ENCODE measurements around the gene AGPAT1. TPM values are rescaled to one million over a fixed set of nuclear protein-coding genes. Genes with fewer than 3 reads are reported as not detected.

AGPAT1 gene
- polyA plus RNA-seq, 2 donors: 15.3 to 18.3 TPM

GRCh38 chr6:32139590-32139989 lies 36.3 kb downstream of the AGPAT1 start:
- Histone ChIP-seq H3K9me3 (ENCODE audit: control insufficient read depth in 2 of 2, insufficient read depth in 1 of 2, low read depth in 1 of 2, low read length in 1 of 2) (no peaks in the 10 kb centered on the region), H3K27ac (ENCODE audit: low read depth in 2 of 2, low read length in 1 of 2) (no peak overlapping the region), H3K27me3 (ENCODE audit: control insufficient read depth in 1 of 2, insufficient read depth in 2 of 2, low read length in 2 of 2) (no peaks in the 10 kb centered on the region), H3K36me3 (ENCODE audit: control insufficient read depth in 2 of 2, insufficient read depth in 2 of 2, low read length in 1 of 2) (no peaks in the 10 kb centered on the region), H3K4me3 (ENCODE audit: low read depth in 1 of 2, low read length in 2 of 2) (no peak overlapping the region), H3K4me1 (ENCODE audit: control insufficient read depth in 2 of 2, insufficient read depth in 2 of 2, low read length in 1 of 2) (no peaks in the 10 kb centered on the region)
- WGBS, 2 donors: 75 to 81% methylated on average over 5 of the region's 5 CpGs

GRCh38 chr6:32137454-32137853 lies 38.4 kb downstream of the AGPAT1 start:
- Histone ChIP-seq H3K27ac (ENCODE audit: low read depth in 2 of 2, low read length in 1 of 2) (no peak overlapping the region), H3K36me3 (ENCODE audit: control insufficient read depth in 2 of 2, insufficient read depth in 2 of 2, low read length in 1 of 2) (no peaks in the 10 kb centered on the region), H3K4me3 (ENCODE audit: low read depth in 1 of 2, low read length in 2 of 2) (no peak overlapping the region), H3K27me3 (ENCODE audit: control insufficient read depth in 1 of 2, insufficient read depth in 2 of 2, low read length in 2 of 2) (no peaks in the 10 kb centered on the region), H3K4me1 (ENCODE audit: control insufficient read depth in 2 of 2, insufficient read depth in 2 of 2, low read length in 1 of 2) (peaks cover 0 to 1% of the 10 kb centered on the region in 2 donors), H3K9me3 (ENCODE audit: control insufficient read depth in 2 of 2, insufficient read depth in 1 of 2, low read depth in 1 of 2, low read length in 1 of 2) (no peaks in the 10 kb centered on the region)

- no peak overlapping the region for H3K27ac ChIP-seq (ENCODE audit: low read depth in 2 of 2, low read length in 1 of 2)
- H3K4me3 ChIP-seq (ENCODE audit: low read depth in 1 of 2, low read length in 2 of 2): no peak overlapping the region
- no peaks in the 10 kb centered on the region for H3K36me3 ChIP-seq (ENCODE audit: control insufficient read depth in 2 of 2, insufficient read depth in 2 of 2, low read length in 1 of 2)
- H3K4me1 ChIP-seq (ENCODE audit: control insufficient read depth in 2 of 2, insufficient read depth in 2 of 2, low read length in 1 of 2): peaks cover 4 to 7% of the 10 kb centered on the region in 2 donors
- 82 to 87% methylated on average over 4 of the region's 4 CpGs for WGBS, 2 donors
- H3K9me3 ChIP-seq (ENCODE audit: control insufficient read depth in 2 of 2, insufficient read depth in 1 of 2, low read depth in 1 of 2, low read length in 1 of 2): no peaks in the 10 kb centered on the region
- H3K27me3 ChIP-seq (ENCODE audit: control insufficient read depth in 1 of 2, insufficient read depth in 2 of 2, low read length in 2 of 2): no peaks in the 10 kb centered on the region
Observed at GRCh38 chr6:32133786-32134185, 42.1 kb downstream of the AGPAT1 start.

DNA sequence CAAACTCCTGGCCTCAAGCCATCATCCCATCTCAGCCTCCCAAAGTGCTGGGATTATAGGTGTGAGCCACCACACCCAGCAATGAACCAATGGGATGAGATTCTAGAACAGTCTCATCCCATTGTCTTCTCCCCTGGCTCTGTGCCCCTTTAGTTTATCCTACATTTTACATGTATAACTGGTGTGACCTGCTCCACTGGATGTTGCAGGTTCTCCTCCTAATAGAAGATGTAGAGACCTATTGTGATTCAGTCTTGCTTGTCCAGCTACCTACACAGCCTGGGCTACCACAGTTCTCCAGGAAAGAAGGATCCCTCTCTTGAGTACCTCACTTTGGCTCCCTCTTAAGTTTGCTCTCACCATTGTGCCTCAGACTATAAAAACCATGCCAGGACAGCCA lies 43.8 kb downstream of the AGPAT1 start:
- peaks cover 14 to 16% of the 10 kb centered on the region in 2 donors for H3K4me1 ChIP-seq (ENCODE audit: control insufficient read depth in 2 of 2, insufficient read depth in 2 of 2, low read length in 1 of 2)
- H3K27ac ChIP-seq (ENCODE audit: low read depth in 2 of 2, low read length in 1 of 2): peak overlapping the region; percentile 71 to 76
- H3K4me3 ChIP-seq (ENCODE audit: low read depth in 1 of 2, low read length in 2 of 2): no peak overlapping the region
- H3K27me3 ChIP-seq (ENCODE audit: control insufficient read depth in 1 of 2, insufficient read depth in 2 of 2, low read length in 2 of 2): no peaks in the 10 kb centered on the region
- H3K9me3 ChIP-seq (ENCODE audit: control insufficient read depth in 2 of 2, insufficient read depth in 1 of 2, low read depth in 1 of 2, low read length in 1 of 2): no peaks in the 10 kb centered on the region
- H3K36me3 ChIP-seq (ENCODE audit: control insufficient read depth in 2 of 2, insufficient read depth in 2 of 2, low read length in 1 of 2): no peaks in the 10 kb centered on the region

DNA sequence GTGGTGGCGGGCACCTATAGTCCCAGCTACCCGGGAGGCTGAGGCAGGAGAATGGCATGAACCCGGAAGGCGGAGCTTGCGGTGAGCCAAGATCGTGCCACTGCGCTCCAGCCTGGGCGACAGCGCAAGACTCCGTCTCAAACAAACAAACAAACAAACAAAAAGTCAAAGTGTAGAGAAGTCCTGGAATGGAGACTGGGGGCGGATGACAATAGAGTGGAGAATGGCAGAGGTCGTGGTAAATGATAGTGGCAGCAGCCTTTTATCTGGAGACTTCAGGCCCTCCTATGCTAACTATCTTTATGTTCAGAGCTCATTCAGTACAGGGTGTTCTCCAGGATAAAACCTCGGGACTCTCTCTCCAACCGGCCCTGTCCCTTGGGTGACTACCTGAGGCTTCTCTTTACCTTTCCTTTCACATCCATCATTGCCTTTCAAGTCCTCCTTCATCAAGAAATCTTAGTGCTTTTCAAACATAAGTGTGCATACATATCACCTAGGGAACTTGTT lies 44.4 kb downstream of the AGPAT1 start:
- H3K27ac ChIP-seq (ENCODE audit: low read depth in 2 of 2, low read length in 1 of 2): peak overlapping the region; percentile 44 to 47

GRCh38 chr6:32129297-32130088 lies 46.4 kb downstream of the AGPAT1 start:
- H3K27ac ChIP-seq (ENCODE audit: low read depth in 2 of 2, low read length in 1 of 2): peak overlapping the region; percentile 92 to 93
- H3K4me1 ChIP-seq (ENCODE audit: control insufficient read depth in 2 of 2, insufficient read depth in 2 of 2, low read length in 1 of 2): peaks cover 16 to 19% of the 10 kb centered on the region in 2 donors
- peak overlapping the region; percentile 59 to 98 for H3K4me3 ChIP-seq (ENCODE audit: low read depth in 1 of 2, low read length in 2 of 2)
- no peaks in the 10 kb centered on the region for H3K9me3 ChIP-seq (ENCODE audit: control insufficient read depth in 2 of 2, insufficient read depth in 1 of 2, low read depth in 1 of 2, low read length in 1 of 2)
- 24 to 29% methylated on average over 22 of the region's 22 CpGs for WGBS, 2 donors
- H3K36me3 ChIP-seq (ENCODE audit: control insufficient read depth in 2 of 2, insufficient read depth in 2 of 2, low read length in 1 of 2): peaks cover under 1 to 2% of the 10 kb centered on the region in 2 donors
- H3K27me3 ChIP-seq (ENCODE audit: control insufficient read depth in 1 of 2, insufficient read depth in 2 of 2, low read length in 2 of 2): no peaks in the 10 kb centered on the region

More for the DNA sequence above, 44.4 kb downstream of the AGPAT1 start:
- peaks cover 16 to 19% of the 10 kb centered on the region in 2 donors for H3K4me1 ChIP-seq (ENCODE audit: control insufficient read depth in 2 of 2, insufficient read depth in 2 of 2, low read length in 1 of 2)
- WGBS, 2 donors: 87 to 89% methylated on average over 14 of the region's 14 CpGs
- H3K9me3 ChIP-seq (ENCODE audit: control insufficient read depth in 2 of 2, insufficient read depth in 1 of 2, low read depth in 1 of 2, low read length in 1 of 2): no peaks in the 10 kb centered on the region
- no peak overlapping the region for H3K4me3 ChIP-seq (ENCODE audit: low read depth in 1 of 2, low read length in 2 of 2)
- H3K27me3 ChIP-seq (ENCODE audit: control insufficient read depth in 1 of 2, insufficient read depth in 2 of 2, low read length in 2 of 2): no peaks in the 10 kb centered on the region
- no peaks in the 10 kb centered on the region for H3K36me3 ChIP-seq (ENCODE audit: control insufficient read depth in 2 of 2, insufficient read depth in 2 of 2, low read length in 1 of 2)

DNA sequence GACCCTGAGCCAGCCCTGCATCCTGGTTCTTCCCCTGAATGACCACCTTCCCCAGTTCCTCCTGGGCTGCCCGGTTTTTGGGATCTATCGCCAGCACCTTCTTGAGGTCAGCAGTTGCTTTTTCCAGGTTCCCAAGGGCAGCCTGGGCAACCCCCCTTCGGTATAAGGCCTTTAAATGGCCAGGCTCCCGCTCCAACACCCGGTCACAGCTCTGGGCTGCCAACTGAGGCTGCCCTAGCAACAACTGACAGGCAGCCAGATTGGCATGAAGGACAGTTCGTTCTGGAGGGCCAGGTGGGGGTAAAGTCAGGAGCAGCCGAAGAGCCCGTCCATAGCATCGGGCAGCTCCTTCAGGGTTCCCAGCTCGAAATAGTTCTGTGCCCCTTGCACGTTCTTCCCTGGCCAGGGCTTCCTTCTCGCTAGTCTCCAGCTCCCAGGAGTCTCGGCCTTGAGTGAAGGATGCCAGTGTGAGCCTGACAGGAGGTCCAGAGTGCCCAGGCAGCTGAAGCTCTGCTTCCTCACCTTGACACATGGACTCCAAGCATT lies 47.1 kb downstream of the AGPAT1 start:
- H3K36me3 ChIP-seq (ENCODE audit: control insufficient read depth in 2 of 2, insufficient read depth in 2 of 2, low read length in 1 of 2): peaks cover 2 to 8% of the 10 kb centered on the region in 2 donors
- H3K27me3 ChIP-seq (ENCODE audit: control insufficient read depth in 1 of 2, insufficient read depth in 2 of 2, low read length in 2 of 2): no peaks in the 10 kb centered on the region
- H3K4me3 ChIP-seq (ENCODE audit: low read depth in 1 of 2, low read length in 2 of 2): peak overlapping the region; percentile 59 to 98
- peaks cover 16 to 19% of the 10 kb centered on the region in 2 donors for H3K4me1 ChIP-seq (ENCODE audit: control insufficient read depth in 2 of 2, insufficient read depth in 2 of 2, low read length in 1 of 2)
- H3K27ac ChIP-seq (ENCODE audit: low read depth in 2 of 2, low read length in 1 of 2): peak overlapping the region; percentile 92 to 93
- no peaks in the 10 kb centered on the region for H3K9me3 ChIP-seq (ENCODE audit: control insufficient read depth in 2 of 2, insufficient read depth in 1 of 2, low read depth in 1 of 2, low read length in 1 of 2)
- 81 to 84% methylated on average over 13 of the region's 13 CpGs for WGBS, 2 donors

DNA sequence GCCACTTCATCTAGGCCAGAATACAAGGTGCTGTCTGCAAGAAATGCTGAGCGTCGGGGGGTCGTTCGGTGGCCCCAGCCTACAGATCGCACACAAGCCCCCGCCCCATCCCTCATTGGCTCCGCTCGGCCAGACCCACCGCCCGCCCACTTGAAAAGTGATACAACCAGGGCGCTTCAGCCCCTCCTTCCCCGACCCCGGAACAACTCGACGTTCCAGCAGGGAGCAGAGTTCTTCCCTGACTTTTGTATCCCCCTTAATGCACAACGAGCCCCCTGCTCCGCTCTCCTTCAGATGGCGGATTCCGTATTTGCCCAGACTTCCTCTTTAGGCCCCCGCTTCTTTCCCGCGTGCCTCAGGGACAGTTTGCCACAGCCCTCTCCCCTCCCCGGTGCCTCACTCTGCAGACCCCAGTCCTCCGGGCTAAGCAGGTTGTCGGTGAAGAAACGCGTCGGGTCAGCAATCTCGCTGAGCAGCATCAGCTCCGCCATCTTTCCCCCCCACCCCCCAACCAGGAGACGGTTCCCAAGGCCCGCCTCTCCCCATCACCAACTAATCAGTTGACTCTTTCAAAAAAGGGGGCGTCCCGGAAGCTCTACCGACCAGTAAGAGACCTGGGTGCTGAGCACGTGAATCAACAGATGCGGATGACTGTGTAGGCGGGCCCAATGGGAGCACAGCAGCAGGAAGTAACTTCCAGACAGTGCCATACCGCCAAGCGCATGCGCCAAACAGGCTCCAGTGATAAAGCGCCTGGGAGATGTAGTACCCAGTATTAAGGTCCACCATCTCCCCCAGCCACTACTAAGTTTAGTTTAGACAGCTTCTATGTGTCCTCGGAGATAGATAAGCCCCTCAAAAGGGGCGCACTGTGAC lies 47.9 kb downstream of the AGPAT1 start, which contains the start of gene ATF6B:
Gene ATF6B, minus strand, starts transcription at position 530 of the 876 bp plus-strand sequence. Its CDS starts 39 bp downstream, at position 491.
- 0 to 1% methylated on average over 44 of the region's 44 CpGs for WGBS, 2 donors
- Histone ChIP-seq H3K4me3 (ENCODE audit: low read depth in 1 of 2, low read length in 2 of 2) (peak within 1 kb of the TSS; percentile 98 to 99), H3K27me3 (ENCODE audit: control insufficient read depth in 1 of 2, insufficient read depth in 2 of 2, low read length in 2 of 2) (no peaks in the 10 kb centered on the region), H3K27ac (ENCODE audit: low read depth in 2 of 2, low read length in 1 of 2) (peak within 1 kb of the TSS; percentile 93 to 96), H3K4me1 (ENCODE audit: control insufficient read depth in 2 of 2, insufficient read depth in 2 of 2, low read length in 1 of 2) (peaks cover 16 to 19% of the 10 kb centered on the region in 2 donors), H3K9me3 (ENCODE audit: control insufficient read depth in 2 of 2, insufficient read depth in 1 of 2, low read depth in 1 of 2, low read length in 1 of 2) (no peaks in the 10 kb centered on the region), H3K36me3 (ENCODE audit: control insufficient read depth in 2 of 2, insufficient read depth in 2 of 2, low read length in 1 of 2) (peaks cover 5 to 8% of the 10 kb centered on the region in 2 donors)

- no peaks in the 10 kb centered on the region for H3K9me3 ChIP-seq (ENCODE audit: control insufficient read depth in 2 of 2, insufficient read depth in 1 of 2, low read depth in 1 of 2, low read length in 1 of 2)
- 3 to 5% methylated on average over 9 of the region's 9 CpGs for WGBS, 2 donors
- H3K27ac ChIP-seq (ENCODE audit: low read depth in 2 of 2, low read length in 1 of 2): peak overlapping the region; percentile 83 to 96
- peaks cover 5 to 8% of the 10 kb centered on the region in 2 donors for H3K36me3 ChIP-seq (ENCODE audit: control insufficient read depth in 2 of 2, insufficient read depth in 2 of 2, low read length in 1 of 2)
- H3K27me3 ChIP-seq (ENCODE audit: control insufficient read depth in 1 of 2, insufficient read depth in 2 of 2, low read length in 2 of 2): no peaks in the 10 kb centered on the region
- peaks cover 16 to 18% of the 10 kb centered on the region in 2 donors for H3K4me1 ChIP-seq (ENCODE audit: control insufficient read depth in 2 of 2, insufficient read depth in 2 of 2, low read length in 1 of 2)
- H3K4me3 ChIP-seq (ENCODE audit: low read depth in 1 of 2, low read length in 2 of 2): peak overlapping the region; percentile 98 to 99
Observed at GRCh38 chr6:32127409-32127716, 48.5 kb downstream of the AGPAT1 start.

All from esophagus (tissue), 2 donors.